KMS-11 (cell line): Measurements from ENCODE around the gene AATK.
A peak's percentile ranks its signal among the peaks of the same experiment; 100 is the strongest.

Source experiments
- H2AFZ ChIP-seq: fragments of 200-600 bp; sonication (generic); 2 replicates; pipeline ENCODE4 v1.6.1; 2016; ENCODE audit warnings: antibody characterized with exemption, mixed run types, low read depth
- H3K27ac ChIP-seq: fragments of 200-600 bp; sonication (generic); 2 replicates; pipeline ENCODE4 v1.6.1; 2016; ENCODE audit warnings: mild to moderate bottlenecking, mixed run types
- H3K27me3 ChIP-seq: fragments of 200-600 bp; sonication (generic); 2 replicates; pipeline ENCODE4 v1.6.1; 2017; ENCODE audit warnings: mild to moderate bottlenecking, low read depth, mixed run types, moderate library complexity; ENCODE audit not compliant: insufficient read depth
- H3K36me3 ChIP-seq: fragments of 200-600 bp; sonication (generic); 2 replicates; pipeline ENCODE4 v1.6.1; 2017; ENCODE audit warnings: mild to moderate bottlenecking, mixed run types; ENCODE audit not compliant: insufficient read depth
- H3K4me1 ChIP-seq: fragments of 200-600 bp; sonication (generic); 2 replicates; pipeline ENCODE4 v1.6.1; 2016; ENCODE audit warnings: mild to moderate bottlenecking, low read depth, mixed run types; ENCODE audit not compliant: poor library complexity, severe bottlenecking
- H3K4me2 ChIP-seq: fragments of 200-600 bp; sonication (generic); 2 replicates; pipeline ENCODE4 v1.7.0; 2016; ENCODE audit warnings: mild to moderate bottlenecking, mixed run types
- H3K4me3 ChIP-seq: fragments of 200-600 bp; sonication (generic); IDR thresholded peaks from 2 replicates; pipeline ENCODE4 v1.6.1; 2017; ENCODE audit warnings: low read depth, low read length, mixed read lengths; ENCODE audit not compliant: insufficient read depth
- H3K79me2 ChIP-seq: fragments of 200-600 bp; sonication (generic); 2 replicates; pipeline ENCODE4 v1.6.1; 2016; ENCODE audit warnings: low read depth, mixed run types; ENCODE audit not compliant: insufficient read depth
- H3K9ac ChIP-seq: fragments of 200-600 bp; sonication (generic); 2 replicates; pipeline ENCODE4 v1.6.1; 2016; ENCODE audit warnings: mild to moderate bottlenecking, mixed run types
- H4K20me1 ChIP-seq: fragments of 200-600 bp; sonication (generic); 2 replicates; pipeline ENCODE4 v1.6.1; 2016; ENCODE audit warnings: mild to moderate bottlenecking, mixed run types; ENCODE audit not compliant: insufficient read depth
- CTCF ChIP-seq: fragments of 200-600 bp; sonication (generic); conservative IDR thresholded peaks from 2 replicates; pipeline ENCODE4 v1.6.1; 2017; ENCODE audit warnings: low read depth, mild to moderate bottlenecking, antibody characterized with exemption, low read length, moderate library complexity, mixed read lengths

The AATK gene

GRCh38 chr17:81103379-81103778, 62.6 kb downstream of the AATK start:
- Histone ChIP-seq H3K36me3 (no peaks in the 10 kb centered on the region), H3K4me1 (peaks cover 5% of the 10 kb centered on the region), H3K79me2 (no peaks in the 10 kb centered on the region), H3K4me2 (no peak overlapping the region), H4K20me1 (no peaks in the 10 kb centered on the region), H3K27ac (no peak overlapping the region), H3K27me3 (peaks cover 93% of the 10 kb centered on the region), H2AFZ (no peak overlapping the region), H3K4me3 (no peak overlapping the region), H3K9ac (no peak overlapping the region)
- TF ChIP-seq CTCF = no peak

- Histone ChIP-seq H2AFZ (no peak overlapping the region), H3K4me2 (no peak overlapping the region), H3K4me3 (no peak overlapping the region), H3K36me3 (no peaks in the 10 kb centered on the region), H4K20me1 (no peaks in the 10 kb centered on the region), H3K27me3 (peaks cover 93% of the 10 kb centered on the region), H3K79me2 (no peaks in the 10 kb centered on the region), H3K27ac (no peak overlapping the region), H3K9ac (no peak overlapping the region), H3K4me1 (peaks cover 5% of the 10 kb centered on the region)
- TF ChIP-seq CTCF = no peak
Measured at GRCh38 chr17:81102869-81103268, 63.2 kb downstream of the AATK start.

GRCh38 chr17:81102352-81102751, 63.7 kb downstream of the AATK start:
- Histone ChIP-seq H3K4me2 (no peak overlapping the region), H3K9ac (no peak overlapping the region), H3K4me1 (peaks cover 5% of the 10 kb centered on the region), H3K27ac (no peak overlapping the region), H2AFZ (no peak overlapping the region), H3K36me3 (no peaks in the 10 kb centered on the region), H3K4me3 (no peak overlapping the region), H3K27me3 (peaks cover 93% of the 10 kb centered on the region), H4K20me1 (no peaks in the 10 kb centered on the region), H3K79me2 (no peaks in the 10 kb centered on the region)
- TF ChIP-seq CTCF = no peak

- no peak overlapping the region for H2AFZ ChIP-seq
- H3K27ac ChIP-seq = no peak overlapping the region
- H3K4me1 ChIP-seq = peaks cover 5% of the 10 kb centered on the region
- no peak overlapping the region for H3K4me2 ChIP-seq
- no peak overlapping the region for H3K9ac ChIP-seq
- H4K20me1 ChIP-seq = no peaks in the 10 kb centered on the region
- no peaks in the 10 kb centered on the region for H3K79me2 ChIP-seq
- TF ChIP-seq CTCF = peak; percentile 99
- H3K27me3 ChIP-seq = peaks cover 93% of the 10 kb centered on the region
- no peak overlapping the region for H3K4me3 ChIP-seq
- H3K36me3 ChIP-seq = no peaks in the 10 kb centered on the region
Measured at GRCh38 chr17:81101614-81102306, 64.3 kb downstream of the AATK start.
